ENCODE data around the gene SLA2. TPM values are rescaled to one million over a fixed set of nuclear protein-coding genes. Genes with fewer than 3 reads are reported as not detected.

Gene SLA2
- total RNA-seq, 1 donor from 2014 or later = 0.21 TPM

- DNase-seq (ENCODE audit: low spot score) = peak; percentile 98
- Histone ChIP-seq H3K27me3 (no peaks in the 10 kb centered on the region), H3K4me2 (peak within 1 kb of the TSS; percentile 91), H3K27ac (peak within 1 kb of the TSS; percentile 79), H3K36me3 (no peaks in the 10 kb centered on the region), H4K20me1 (ENCODE audit: low read depth) (peaks cover 32% of the 10 kb centered on the region), H3K9ac (peak within 1 kb of the TSS; percentile 61), H3K9me3 (ENCODE audit: low read depth) (no peaks in the 10 kb centered on the region), H3K4me1 (peaks cover 23% of the 10 kb centered on the region), H3K4me3 (peak within 1 kb of the TSS; percentile 79), H2AFZ (replicated peaks) (peak within 1 kb of the TSS; percentile 75), H3K79me2 (ENCODE audit: low read depth) (peaks cover 46% of the 10 kb centered on the region), H3F3A (ENCODE audit: low read depth) (peaks cover 28% of the 10 kb centered on the region)
- TF ChIP-seq EZH2phosphoT487 (IDR thresholded peaks at IDR 0.05) = no peak
- TF ChIP-seq EZH2 (IDR thresholded peaks at IDR 0.05) = no peak
- TF ChIP-seq CTCF (IDR thresholded peaks at IDR 0.05) = peak; percentile 10
- Mint-ChIP-seq H3K9me3 (no peaks in the 10 kb centered on the region), H3K27me3 (ENCODE audit: insufficient read depth, low read depth) (peaks cover 9% of the 10 kb centered on the region), H3K27ac (peak within 1 kb of the TSS; percentile 88), H3K4me1 (peaks cover 40% of the 10 kb centered on the region), H3K36me3 (no peaks in the 10 kb centered on the region), H3K4me3 (peak within 1 kb of the TSS; percentile 97)
Measured at GRCh38 chr20:36573103-36573797, 72.7 kb downstream of the SLA2 start, which contains the start of gene TGIF2. TSS of gene TGIF2 (plus strand) at chr20:36573597. CDS start at chr20:36578775, 5,178 bp downstream.

- peaks cover 40% of the 10 kb centered on the region for H3K4me1 Mint-ChIP-seq
- peak overlapping the region; percentile 88 for H3K27ac Mint-ChIP-seq
- peaks cover 26% of the 10 kb centered on the region for H4K20me1 ChIP-seq (ENCODE audit: low read depth)
- peak overlapping the region; percentile 76 for H3K4me2 ChIP-seq
- peak overlapping the region; percentile 86 for H3K4me3 Mint-ChIP-seq
- H3K4me3 ChIP-seq = peak overlapping the region; percentile 79
- H3K9me3 ChIP-seq (ENCODE audit: low read depth) = no peaks in the 10 kb centered on the region
- H3K79me2 ChIP-seq (ENCODE audit: low read depth) = peaks cover 40% of the 10 kb centered on the region
- H3K36me3 Mint-ChIP-seq = no peaks in the 10 kb centered on the region
- H3K36me3 ChIP-seq = no peaks in the 10 kb centered on the region
- no peak overlapping the region for H3K9ac ChIP-seq
- H3K27me3 Mint-ChIP-seq (ENCODE audit: insufficient read depth, low read depth) = peaks cover 9% of the 10 kb centered on the region
- H2AFZ ChIP-seq (replicated peaks) = peak overlapping the region; percentile 18
- DNase-seq (ENCODE audit: low spot score) = peak; percentile 64
- H3K4me1 ChIP-seq = peaks cover 23% of the 10 kb centered on the region
- H3K27ac ChIP-seq = peak overlapping the region; percentile 13
- TF ChIP-seq EZH2 (IDR thresholded peaks at IDR 0.05) (no peak), CTCF (IDR thresholded peaks at IDR 0.05) (no peak), EZH2phosphoT487 (IDR thresholded peaks at IDR 0.05) (no peak)
- H3K27me3 ChIP-seq = no peaks in the 10 kb centered on the region
- no peaks in the 10 kb centered on the region for H3K9me3 Mint-ChIP-seq
- H3F3A ChIP-seq (ENCODE audit: low read depth) = peaks cover 28% of the 10 kb centered on the region
Measured at GRCh38 chr20:36572701-36573102, 73.3 kb downstream of the SLA2 start.

GRCh38 chr20:36571564-36572504 lies 74.2 kb downstream of the SLA2 start:
- Mint-ChIP-seq H3K4me3 (peak overlapping the region; percentile 86), H3K4me1 (peaks cover 40% of the 10 kb centered on the region), H3K27ac (peak overlapping the region; percentile 88), H3K9me3 (no peaks in the 10 kb centered on the region), H3K36me3 (no peaks in the 10 kb centered on the region), H3K27me3 (ENCODE audit: insufficient read depth, low read depth) (peaks cover 9% of the 10 kb centered on the region)
- Histone ChIP-seq H3K27ac (no peak overlapping the region), H3K79me2 (ENCODE audit: low read depth) (peaks cover 32% of the 10 kb centered on the region), H2AFZ (replicated peaks) (peak overlapping the region; percentile 55), H3K4me1 (peaks cover 23% of the 10 kb centered on the region), H4K20me1 (ENCODE audit: low read depth) (peaks cover 18% of the 10 kb centered on the region), H3K4me2 (peak overlapping the region; percentile 76), H3K9ac (no peak overlapping the region), H3K4me3 (peak overlapping the region; percentile 79), H3K9me3 (ENCODE audit: low read depth) (no peaks in the 10 kb centered on the region), H3K36me3 (no peaks in the 10 kb centered on the region), H3F3A (ENCODE audit: low read depth) (peaks cover 28% of the 10 kb centered on the region), H3K27me3 (no peaks in the 10 kb centered on the region)
- peak; percentile 19 for TF ChIP-seq CTCF (IDR thresholded peaks at IDR 0.05)
- no peak for TF ChIP-seq EZH2phosphoT487 (IDR thresholded peaks at IDR 0.05)
- peak; percentile 72 for DNase-seq (ENCODE audit: low spot score)
